Fibroblast of peridontal ligament (primary cell): Measurements from ENCODE around the gene GINS2.
A peak's percentile ranks its signal among the peaks of the same experiment; 100 is the strongest.

Source experiments
- DNase-seq: peaks from one replicate; pipeline ENCODE4 v3.0.0-alpha.2; 2010; ENCODE audit errors: extremely low read depth

The GINS2 gene

GRCh38 chr16:85716022-85716679, 27.4 kb upstream of the GINS2 start:
- DNase-seq: no peak

GRCh38 chr16:85715169-85716021, 26.6 kb upstream of the GINS2 start:
- DNase-seq: no peak

- no peak for DNase-seq
Observed at GRCh38 chr16:85712801-85713200, 24.0 kb upstream of the GINS2 start.

- no peak for DNase-seq
Observed at GRCh38 chr16:85711982-85712587, 23.3 kb upstream of the GINS2 start.

- no peak for DNase-seq
Observed at GRCh38 chr16:85710732-85711131, 22.0 kb upstream of the GINS2 start.

- no peak for DNase-seq
Observed at GRCh38 chr16:85709766-85710585, 21.2 kb upstream of the GINS2 start.

GRCh38 chr16:85708338-85708737, 19.6 kb upstream of the GINS2 start:
- DNase-seq: no peak

- DNase-seq: no peak
Observed at GRCh38 chr16:85707528-85708095, 18.9 kb upstream of the GINS2 start.

GRCh38 chr16:85706449-85707034, 17.8 kb upstream of the GINS2 start:
- DNase-seq: no peak

- no peak for DNase-seq
Observed at GRCh38 chr16:85704900-85705846, 16.4 kb upstream of the GINS2 start.

- no peak for DNase-seq
Observed at GRCh38 chr16:85704011-85704410, 15.3 kb upstream of the GINS2 start.

GRCh38 chr16:85699628-85700027, 10.9 kb upstream of the GINS2 start:
- peak; percentile 38 for DNase-seq

- DNase-seq: no peak
Observed at GRCh38 chr16:85698935-85699558, 10.3 kb upstream of the GINS2 start.

- DNase-seq: no peak
Observed at GRCh38 chr16:85698459-85698891, 9.7 kb upstream of the GINS2 start.

- no peak for DNase-seq
Observed at GRCh38 chr16:85697431-85697830, 8.7 kb upstream of the GINS2 start.

GRCh38 chr16:85696781-85697180, 8.0 kb upstream of the GINS2 start:
- no peak for DNase-seq

GRCh38 chr16:85695196-85696128, 6.7 kb upstream of the GINS2 start:
- no peak for DNase-seq

GRCh38 chr16:85690469-85691064, 1.8 kb upstream of the GINS2 start:
- no peak for DNase-seq
